Gastroesophageal sphincter (tissue), 3 donors: Measurements from ENCODE around the gene SAMD4A.

Experiments used
- POLR2A ChIP-seq, 2 donors: fragments of 450-650 bp; IDR thresholded peaks; one replicate each; pipeline ENCODE4 v1.6.1; 2017; ENCODE audit warnings: antibody characterized with exemption in 2 of 2, mild to moderate bottlenecking in 2 of 2, moderate library complexity in 1 of 2
- POLR2AphosphoS5 ChIP-seq: sonication (generic); formaldehyde crosslinking; IDR thresholded peaks from one replicate; pipeline ENCODE4 v1.6.1; 2017; ENCODE audit warnings: antibody characterized with exemption
- TF ChIP-seq, protein P1 (sequence below), 4 experiments: fragments of 200-600 bp in 2 of 4; fragments of 450-650 bp in 2 of 4; sonication (generic) in 1 of 4; IDR thresholded peaks; one replicate each; pipeline ENCODE4 v1.5.1; 2017 to 2019; ENCODE audit warnings: antibody characterized with exemption in 4 of 4, mild to moderate bottlenecking in 2 of 4, moderate library complexity in 2 of 4

DNA sequence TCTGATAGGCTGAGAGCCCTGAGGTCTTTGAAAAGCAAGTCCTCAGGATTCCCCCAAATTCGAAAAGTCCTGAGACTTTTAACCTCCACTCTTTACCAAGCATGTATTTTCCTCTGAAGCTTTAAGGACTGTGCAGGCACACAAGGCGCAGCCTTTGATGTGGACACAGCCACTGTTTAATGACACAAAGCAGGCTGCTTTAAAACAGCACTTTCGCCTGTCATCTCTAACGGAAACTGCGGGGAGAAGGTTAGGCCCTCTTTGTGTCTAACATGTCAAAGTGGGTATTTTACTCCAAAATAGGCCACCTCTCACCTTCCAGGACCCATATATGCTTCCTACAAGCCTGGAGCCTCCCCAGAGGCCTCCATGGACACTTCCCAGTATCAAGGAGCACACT is 176.5 kb downstream of the SAMD4A start:
- TF ChIP-seq, protein P1, sequence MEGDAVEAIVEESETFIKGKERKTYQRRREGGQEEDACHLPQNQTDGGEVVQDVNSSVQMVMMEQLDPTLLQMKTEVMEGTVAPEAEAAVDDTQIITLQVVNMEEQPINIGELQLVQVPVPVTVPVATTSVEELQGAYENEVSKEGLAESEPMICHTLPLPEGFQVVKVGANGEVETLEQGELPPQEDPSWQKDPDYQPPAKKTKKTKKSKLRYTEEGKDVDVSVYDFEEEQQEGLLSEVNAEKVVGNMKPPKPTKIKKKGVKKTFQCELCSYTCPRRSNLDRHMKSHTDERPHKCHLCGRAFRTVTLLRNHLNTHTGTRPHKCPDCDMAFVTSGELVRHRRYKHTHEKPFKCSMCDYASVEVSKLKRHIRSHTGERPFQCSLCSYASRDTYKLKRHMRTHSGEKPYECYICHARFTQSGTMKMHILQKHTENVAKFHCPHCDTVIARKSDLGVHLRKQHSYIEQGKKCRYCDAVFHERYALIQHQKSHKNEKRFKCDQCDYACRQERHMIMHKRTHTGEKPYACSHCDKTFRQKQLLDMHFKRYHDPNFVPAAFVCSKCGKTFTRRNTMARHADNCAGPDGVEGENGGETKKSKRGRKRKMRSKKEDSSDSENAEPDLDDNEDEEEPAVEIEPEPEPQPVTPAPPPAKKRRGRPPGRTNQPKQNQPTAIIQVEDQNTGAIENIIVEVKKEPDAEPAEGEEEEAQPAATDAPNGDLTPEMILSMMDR (IDR thresholded peaks at IDR 0.05) = no peak
- TF ChIP-seq POLR2AphosphoS5 (no peak), POLR2A (IDR thresholded peaks at IDR 0.05) (no peak)
